GM10266 (cell line): Measurements from ENCODE around the gene RBM28.

ENCODE experiments used
- DNase-seq: peaks from one replicate; pipeline ENCODE4 v3.0.0; 2012; ENCODE audit errors: extremely low spot score
- CTCF ChIP-seq: IDR thresholded peaks from 2 replicates; pipeline ENCODE4 v1.5.1; 2012; ENCODE audit warnings: mild to moderate bottlenecking, low read depth; ENCODE audit not compliant: control insufficient read depth, insufficient read depth; ENCODE audit errors: missing control alignments

Gene RBM28

GRCh38 chr7:128274246-128274883 lies 69.3 kb downstream of the RBM28 start:
- no peak for DNase-seq
- no peak for TF ChIP-seq CTCF

- no peak for DNase-seq
- TF ChIP-seq CTCF, result no peak
Observed at GRCh38 chr7:128271942-128272481, 71.7 kb downstream of the RBM28 start.

- no peak for TF ChIP-seq CTCF
Observed at GRCh38 chr7:128271471-128271941, 72.2 kb downstream of the RBM28 start.

GRCh38 chr7:128270826-128271272 lies 72.9 kb downstream of the RBM28 start:
- TF ChIP-seq CTCF, result no peak
- DNase-seq, result no peak

More at GRCh38 chr7:128271471-128271941, 72.2 kb downstream of the RBM28 start:
- DNase-seq, result no peak

- no peak for TF ChIP-seq CTCF
- no peak for DNase-seq
Observed at GRCh38 chr7:128268233-128268632, 75.5 kb downstream of the RBM28 start.

- no peak for TF ChIP-seq CTCF
- DNase-seq, result no peak
Observed at GRCh38 chr7:128267595-128267924, 76.1 kb downstream of the RBM28 start.

- no peak for TF ChIP-seq CTCF
- no peak for DNase-seq
Observed at GRCh38 chr7:128266883-128267594, 76.7 kb downstream of the RBM28 start.
